Measurements from ENCODE around the gene EGLN3.

The EGLN3 gene

GRCh38 chr14:33938131-33938949 is 12.5 kb downstream of the EGLN3 start:
- peak; percentile 72 for DNase-seq (ENCODE audit: low read depth)
- H3K4me3 ChIP-seq (ENCODE audit: low read length): peak overlapping the region; percentile 20
- no peak for TF ChIP-seq CTCF (IDR thresholded peaks at IDR 0.05; ENCODE audit: insufficient read depth, low read depth, low read length, missing control alignments)

- no peak for TF ChIP-seq CTCF (IDR thresholded peaks at IDR 0.05; ENCODE audit: insufficient read depth, low read depth, low read length, missing control alignments)
- H3K4me3 ChIP-seq (ENCODE audit: low read length): no peak overlapping the region
- DNase-seq (ENCODE audit: low read depth): no peak
Measured at GRCh38 chr14:33936391-33936790, 14.5 kb downstream of the EGLN3 start.

- no peak for TF ChIP-seq CTCF (IDR thresholded peaks at IDR 0.05; ENCODE audit: insufficient read depth, low read depth, low read length, missing control alignments)
- DNase-seq (ENCODE audit: low read depth): no peak
- H3K4me3 ChIP-seq (ENCODE audit: low read length): no peak overlapping the region
Measured at GRCh38 chr14:33934938-33935337, 15.9 kb downstream of the EGLN3 start.

GRCh38 chr14:33934043-33934750 is 16.7 kb downstream of the EGLN3 start:
- TF ChIP-seq CTCF (IDR thresholded peaks at IDR 0.05; ENCODE audit: insufficient read depth, low read depth, low read length, missing control alignments): no peak
- no peak overlapping the region for H3K4me3 ChIP-seq (ENCODE audit: low read length)
- DNase-seq (ENCODE audit: low read depth): peak; percentile 61

- no peak for DNase-seq (ENCODE audit: low read depth)
- no peak overlapping the region for H3K4me3 ChIP-seq (ENCODE audit: low read length)
- TF ChIP-seq CTCF (IDR thresholded peaks at IDR 0.05; ENCODE audit: insufficient read depth, low read depth, low read length, missing control alignments): no peak
Measured at GRCh38 chr14:33933386-33933933, 17.4 kb downstream of the EGLN3 start.

GRCh38 chr14:33932576-33933345 is 18.1 kb downstream of the EGLN3 start:
- DNase-seq (ENCODE audit: low read depth): no peak
- TF ChIP-seq CTCF (IDR thresholded peaks at IDR 0.05; ENCODE audit: insufficient read depth, low read depth, low read length, missing control alignments): no peak

More at GRCh38 chr14:33932576-33933345, 18.1 kb downstream of the EGLN3 start:
- H3K4me3 ChIP-seq (ENCODE audit: low read length): no peak overlapping the region

All from epithelial cell of esophagus (primary cell).